Measurements from ENCODE around the gene CDCA5.

GRCh38 chr11:65086809-65087208 lies 3.0 kb upstream of the CDCA5 start:
- TF ChIP-seq POLR2A (IDR thresholded peaks at IDR 0.05) (no peak), POLR2AphosphoS5 (IDR thresholded peaks at IDR 0.05) (no peak)
- TF ChIP-seq, protein P1, sequence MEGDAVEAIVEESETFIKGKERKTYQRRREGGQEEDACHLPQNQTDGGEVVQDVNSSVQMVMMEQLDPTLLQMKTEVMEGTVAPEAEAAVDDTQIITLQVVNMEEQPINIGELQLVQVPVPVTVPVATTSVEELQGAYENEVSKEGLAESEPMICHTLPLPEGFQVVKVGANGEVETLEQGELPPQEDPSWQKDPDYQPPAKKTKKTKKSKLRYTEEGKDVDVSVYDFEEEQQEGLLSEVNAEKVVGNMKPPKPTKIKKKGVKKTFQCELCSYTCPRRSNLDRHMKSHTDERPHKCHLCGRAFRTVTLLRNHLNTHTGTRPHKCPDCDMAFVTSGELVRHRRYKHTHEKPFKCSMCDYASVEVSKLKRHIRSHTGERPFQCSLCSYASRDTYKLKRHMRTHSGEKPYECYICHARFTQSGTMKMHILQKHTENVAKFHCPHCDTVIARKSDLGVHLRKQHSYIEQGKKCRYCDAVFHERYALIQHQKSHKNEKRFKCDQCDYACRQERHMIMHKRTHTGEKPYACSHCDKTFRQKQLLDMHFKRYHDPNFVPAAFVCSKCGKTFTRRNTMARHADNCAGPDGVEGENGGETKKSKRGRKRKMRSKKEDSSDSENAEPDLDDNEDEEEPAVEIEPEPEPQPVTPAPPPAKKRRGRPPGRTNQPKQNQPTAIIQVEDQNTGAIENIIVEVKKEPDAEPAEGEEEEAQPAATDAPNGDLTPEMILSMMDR (IDR thresholded peaks at IDR 0.05), result no peak

All from breast epithelium (tissue), 3 donors.